Pulmonary artery endothelial cell (primary cell): ENCODE data around the gene KRT6A. TPM values are rescaled to one million over a fixed set of nuclear protein-coding genes. Genes with fewer than 3 reads are reported as not detected.

Experiments used
- DNase-seq: peaks from one replicate; pipeline ENCODE4 v3.0.0-alpha.2; 2011; ENCODE audit warnings: low read depth, low spot score
- total RNA-seq: library from RNA; depleted of rRNA; stranded (reverse); fragments of >200 nt; gene quantifications from 2 replicates; pipeline ENCODE4 v1.2.3, GENCODE V29; 2014

KRT6A gene
- total RNA-seq, result 0.79 and 12.6 TPM in 2 replicates

GRCh38 chr12:52493172-52493571 lies at the start of gene KRT6A:
KRT6A (minus strand) TSS chr12:52493257; CDS start chr12:52493188, 69 bp downstream.
- DNase-seq, result no peak

- DNase-seq, result no peak
These were observed 49.1 kb upstream of the KRT6A start for GRCh38 chr12:52542157-52542556.

- DNase-seq, result no peak
These were observed 48.7 kb upstream of the KRT6A start for GRCh38 chr12:52541709-52542108.

- DNase-seq, result no peak
These were observed 47.5 kb upstream of the KRT6A start for GRCh38 chr12:52540531-52540930.

- DNase-seq, result no peak
These were observed 46.7 kb upstream of the KRT6A start for GRCh38 chr12:52539821-52540173.

GRCh38 chr12:52539083-52539820 lies 46.2 kb upstream of the KRT6A start:
- DNase-seq, result no peak

GRCh38 chr12:52537101-52537500 lies 44.0 kb upstream of the KRT6A start:
- DNase-seq, result no peak

- no peak for DNase-seq
These were observed 42.5 kb upstream of the KRT6A start for GRCh38 chr12:52535574-52535973.

- DNase-seq, result no peak
These were observed 41.4 kb upstream of the KRT6A start for GRCh38 chr12:52534482-52534881.

- DNase-seq, result no peak
These were observed 40.8 kb upstream of the KRT6A start for GRCh38 chr12:52533686-52534470.

GRCh38 chr12:52532636-52533035 lies 39.6 kb upstream of the KRT6A start:
- DNase-seq, result no peak

- no peak for DNase-seq
These were observed 38.7 kb upstream of the KRT6A start for GRCh38 chr12:52531566-52532300.

GRCh38 chr12:52530905-52531304 lies 37.8 kb upstream of the KRT6A start:
- DNase-seq, result no peak

GRCh38 chr12:52530366-52530765 lies 37.3 kb upstream of the KRT6A start:
- no peak for DNase-seq

GRCh38 chr12:52529846-52530245 lies 36.8 kb upstream of the KRT6A start:
- no peak for DNase-seq

- no peak for DNase-seq
These were observed 36.4 kb upstream of the KRT6A start for GRCh38 chr12:52529417-52529816.

- DNase-seq, result no peak
These were observed 35.6 kb upstream of the KRT6A start for GRCh38 chr12:52528641-52529143.

- DNase-seq, result no peak
These were observed 34.2 kb upstream of the KRT6A start for GRCh38 chr12:52527121-52527800.

- DNase-seq, result no peak
These were observed 33.5 kb upstream of the KRT6A start for GRCh38 chr12:52526511-52526951.

- no peak for DNase-seq
These were observed 32.8 kb upstream of the KRT6A start for GRCh38 chr12:52525661-52526499.
